OCI-LY3 (cell line): Measurements from ENCODE around the gene DUS2.

Experiments
- CTCF ChIP-seq: fragments of 200-600, 300-600 bp; sonication (generic); IDR thresholded peaks from 2 replicates; pipeline ENCODE4 v1.5.1; 2014; ENCODE audit warnings: antibody characterized with exemption, low read length, low read depth
- EZH2phosphoT487 ChIP-seq: fragments of 200-600 bp; shearing (Covaris generic); IDR thresholded peaks from 2 replicates; pipeline ENCODE4 v1.6.1; 2018; ENCODE audit warnings: antibody characterized with exemption, mixed run types, low read depth

- TF ChIP-seq CTCF (no peak), EZH2phosphoT487 (no peak)
These were observed 47.9 kb downstream of the DUS2 start for GRCh38 chr16:68070806-68071517.
